ENCODE measurements around the gene BSG.
"Not testable (repeated sequence)": the region's sequence is repeated elsewhere in the genome, so short reads cannot be mapped to it uniquely, and the experiment has no call there.

The BSG gene

DNA sequence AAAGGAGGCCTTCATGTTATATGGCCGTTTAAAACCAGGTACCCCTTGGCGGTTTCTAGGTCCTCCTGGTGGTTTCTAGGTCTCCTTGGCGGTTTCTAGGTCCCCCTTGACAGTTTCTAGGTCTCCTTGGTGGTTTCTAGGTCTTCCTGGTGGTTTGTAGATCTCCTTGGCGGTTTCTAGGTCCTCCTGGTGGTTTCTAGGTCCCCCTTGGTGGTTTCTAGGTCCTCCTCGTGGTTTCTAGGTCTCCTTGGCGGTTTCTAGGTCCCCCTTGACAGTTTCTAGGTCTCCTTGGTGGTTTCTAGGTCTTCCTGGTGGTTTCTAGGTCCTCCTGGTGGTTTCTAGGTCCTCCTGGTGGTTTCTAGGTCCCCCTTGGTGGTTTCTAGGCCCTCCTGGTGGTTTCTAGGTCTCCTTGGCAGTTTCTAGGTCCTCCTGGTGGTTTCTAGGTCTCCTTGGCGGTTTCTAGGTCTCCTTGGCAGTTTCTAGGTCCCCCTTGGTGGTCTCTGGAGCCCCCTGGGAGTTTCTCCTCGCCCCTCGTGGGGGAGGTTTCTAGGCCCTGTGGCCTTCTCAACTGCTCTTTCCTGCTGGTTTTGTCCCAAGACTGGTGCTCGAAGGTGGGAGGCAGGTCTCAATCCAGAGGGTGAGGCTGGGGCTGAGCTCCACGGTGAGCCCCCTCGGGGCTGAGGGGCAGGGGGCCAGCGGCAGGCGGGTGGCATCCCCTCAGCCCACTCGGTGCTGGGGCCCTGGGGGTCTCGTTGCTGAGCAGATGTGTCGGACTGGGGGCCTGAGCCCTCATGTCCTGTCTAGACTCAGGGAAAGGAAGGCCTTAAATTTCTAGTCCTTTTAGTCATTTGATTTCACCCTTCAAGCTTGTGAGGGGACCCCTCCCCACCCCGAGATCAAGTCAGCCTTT, 25.3 kb downstream of the BSG start:
- no peak for DNase-seq (ENCODE audit: low spot score)
- no peak for TF ChIP-seq CTCF (IDR thresholded peaks at IDR 0.05; ENCODE audit: extremely low read depth, missing control alignments)

DNA sequence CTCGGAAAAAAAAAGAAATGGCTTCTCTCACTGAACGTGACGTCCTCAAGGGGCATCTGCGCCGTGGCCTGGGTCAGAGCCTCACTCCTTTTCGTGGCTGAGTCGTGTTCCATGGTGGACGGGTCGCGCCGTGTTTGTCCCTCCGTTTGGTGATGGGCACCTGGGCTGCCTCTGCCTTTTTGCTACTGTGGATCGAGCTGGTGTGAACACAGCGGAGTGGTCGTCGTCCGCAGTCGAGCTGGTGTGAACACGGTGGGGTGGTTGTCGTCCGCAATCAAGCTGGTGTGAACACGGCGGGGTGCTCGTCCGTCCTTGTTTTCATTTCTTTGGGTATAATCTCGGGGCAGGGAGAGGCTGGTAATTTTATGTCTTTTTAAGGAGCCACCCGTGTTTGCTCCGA, 28.9 kb downstream of the BSG start:
- no peak for TF ChIP-seq CTCF (IDR thresholded peaks at IDR 0.05; ENCODE audit: extremely low read depth, missing control alignments)

GRCh38 chr19:601790-602189, 29.4 kb downstream of the BSG start:
- no peak for DNase-seq (ENCODE audit: low spot score)
- TF ChIP-seq CTCF (IDR thresholded peaks at IDR 0.05; ENCODE audit: extremely low read depth, missing control alignments): no peak

More for the DNA sequence above, 28.9 kb downstream of the BSG start:
- no peak for DNase-seq (ENCODE audit: low spot score)

DNA sequence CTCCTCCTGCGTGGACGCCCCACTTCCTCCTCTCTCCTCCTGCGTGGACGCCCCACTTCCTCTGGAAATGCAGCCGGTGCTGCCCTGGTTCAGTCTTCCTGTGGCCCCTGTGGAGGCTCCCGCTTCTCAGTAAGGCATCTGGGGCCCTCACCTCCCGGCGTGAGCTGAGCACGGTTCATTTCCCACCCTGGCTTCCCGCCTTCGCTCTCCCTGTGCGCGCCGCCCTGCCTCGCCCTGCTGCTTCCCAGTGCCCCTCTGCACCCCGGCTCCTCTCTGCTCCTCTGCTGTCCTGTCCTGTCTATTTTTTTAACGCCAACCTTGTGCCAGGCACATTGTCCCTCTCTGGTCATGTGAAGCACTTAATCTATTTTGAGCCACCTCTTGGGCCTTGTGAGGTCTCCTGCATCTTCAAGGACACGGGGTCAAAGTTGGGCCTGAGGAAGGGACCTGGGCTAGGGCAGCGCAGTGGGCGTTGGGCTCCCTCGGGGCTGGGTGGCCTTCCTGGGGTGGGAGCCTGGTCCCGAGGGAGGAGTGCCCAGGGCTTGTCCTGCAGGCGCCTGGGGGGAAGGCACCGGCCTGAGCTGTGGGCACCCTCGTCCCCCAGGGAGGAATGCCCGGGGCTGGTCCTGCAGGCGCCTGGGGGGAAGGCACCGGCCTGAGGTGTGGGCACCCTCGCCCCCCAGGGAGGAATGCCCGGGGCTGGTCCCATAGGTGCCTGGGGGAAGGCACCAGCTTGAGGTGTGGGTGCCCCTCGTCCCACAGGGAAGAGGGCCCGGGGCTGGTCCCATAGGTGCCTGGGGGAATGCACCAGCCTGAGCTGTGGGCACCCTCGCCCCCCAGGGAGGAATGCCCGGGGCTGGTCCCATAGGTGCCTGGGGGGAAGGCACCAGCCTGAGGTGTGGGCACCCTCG, 30.2 kb downstream of the BSG start:
- no peak for DNase-seq (ENCODE audit: low spot score)
- TF ChIP-seq CTCF (IDR thresholded peaks at IDR 0.05; ENCODE audit: extremely low read depth, missing control alignments): no peak

DNA sequence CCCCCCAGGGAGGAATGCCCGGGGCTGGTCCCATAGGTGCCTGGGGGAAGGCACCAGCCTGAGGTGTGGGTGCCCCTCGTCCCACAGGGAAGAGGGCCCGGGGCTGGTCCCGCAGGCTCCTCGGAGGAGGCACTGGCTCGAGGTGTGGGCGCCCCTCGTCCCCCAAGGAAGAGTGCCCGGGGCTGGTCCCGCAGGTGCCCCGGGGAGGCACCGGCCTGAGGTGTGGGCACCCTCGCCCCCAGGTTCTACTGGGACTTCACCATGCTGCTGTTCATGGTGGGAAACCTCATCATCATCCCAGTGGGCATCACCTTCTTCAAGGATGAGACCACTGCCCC, 30.9 kb downstream of the BSG start:
- DNase-seq (ENCODE audit: low spot score): not testable (repeated sequence)

GRCh38 chr19:603779-604178, 31.4 kb downstream of the BSG start:
- not testable (repeated sequence) for DNase-seq (ENCODE audit: low spot score)

DNA sequence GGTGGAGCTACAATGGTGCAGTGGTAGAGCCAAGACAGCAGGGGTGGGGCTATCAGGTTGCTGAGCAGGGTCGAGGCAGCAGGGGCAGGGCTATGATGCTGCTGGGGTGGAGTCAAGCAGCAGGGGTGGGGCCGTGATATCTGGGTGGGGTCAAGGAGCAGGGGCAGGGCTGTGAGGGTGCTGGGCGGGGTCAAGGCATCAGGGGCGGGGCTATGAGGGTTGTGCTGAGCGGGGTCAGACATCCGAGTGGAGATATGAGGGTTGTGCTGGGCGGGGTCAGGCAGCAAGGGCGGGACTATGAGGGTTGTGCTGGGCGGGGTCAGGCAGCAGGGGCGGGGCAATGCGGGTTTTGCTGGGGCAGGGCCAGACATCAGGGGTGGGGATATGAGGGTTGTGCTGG, 32.0 kb downstream of the BSG start:
- DNase-seq (ENCODE audit: low spot score): no peak
- no peak for TF ChIP-seq CTCF (IDR thresholded peaks at IDR 0.05; ENCODE audit: extremely low read depth, missing control alignments)

DNA sequence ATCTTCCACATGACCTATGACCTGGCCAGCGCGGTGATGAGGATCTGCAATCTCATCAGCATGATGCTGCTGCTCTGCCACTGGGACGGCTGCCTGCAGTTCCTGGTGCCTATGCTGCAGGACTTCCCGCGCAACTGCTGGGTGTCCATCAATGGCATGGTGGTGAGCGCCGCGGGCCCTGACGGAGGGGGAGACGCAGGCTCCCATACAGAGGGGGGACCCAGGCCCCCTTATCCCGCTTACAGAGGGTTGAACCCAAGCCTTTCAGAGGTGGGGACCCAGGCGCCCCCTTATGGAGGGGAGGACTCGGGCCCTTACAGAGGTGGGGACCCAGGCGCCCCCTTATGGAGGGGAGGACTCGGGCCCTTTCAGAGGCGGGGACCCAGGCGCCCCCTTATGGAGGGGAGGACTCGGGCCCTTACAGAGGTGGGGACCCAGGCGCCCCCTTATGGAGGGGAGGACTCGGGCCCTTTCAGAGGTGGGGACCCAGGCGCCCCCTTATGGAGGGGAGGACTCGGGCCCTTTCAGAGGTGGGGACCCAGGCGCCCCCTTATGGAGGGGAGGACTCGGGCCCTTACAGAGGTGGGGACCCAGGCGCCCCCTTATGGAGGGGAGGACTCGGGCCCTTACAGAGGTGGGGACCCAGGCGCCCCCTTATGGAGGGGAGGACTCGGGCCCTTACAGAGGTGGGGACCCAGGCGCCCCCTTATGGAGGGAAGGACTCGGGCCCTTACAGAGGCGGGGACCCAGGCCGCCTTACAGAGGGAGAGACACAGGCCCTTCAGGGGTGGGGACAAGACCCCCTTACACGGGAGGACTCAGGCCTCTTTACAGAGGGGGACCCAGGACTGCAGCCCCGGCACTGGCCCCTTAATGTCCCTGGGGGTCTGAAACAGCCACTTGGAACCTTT, 32.9 kb downstream of the BSG start:
- DNase-seq (ENCODE audit: low spot score): not testable (repeated sequence)

Measured in GM20000 (cell line).